ENCODE measurements around the gene CCDC188. TPM values are rescaled to one million over a fixed set of nuclear protein-coding genes. Genes with fewer than 3 reads are reported as not detected.

The CCDC188 gene
- total RNA-seq, 2 experiments from 2014 or later, result not detected

GRCh38 chr22:20142711-20143621, 7.9 kb downstream of the CCDC188 start:
- no peak for TF ChIP-seq CTCF (conservative IDR thresholded peaks at IDR 0.05; ENCODE audit: low read length)
- TF ChIP-seq EZH2phosphoT487 (IDR thresholded peaks at IDR 0.05; ENCODE audit: borderline replicate concordance, low read depth, low read length), result no peak
- Histone ChIP-seq H3K27ac (ENCODE audit: low read depth, low read length, poor library complexity, severe bottlenecking) (no peak overlapping the region), H4K20me1 (ENCODE audit: insufficient read depth, low read length) (no peaks in the 10 kb centered on the region), H3K36me3 (ENCODE audit: insufficient read depth, low read length) (no peaks in the 10 kb centered on the region), H3K9me2 (ENCODE audit: insufficient read depth, low read length) (no peaks in the 10 kb centered on the region), H3K4me2 (ENCODE audit: low read length) (no peak overlapping the region), H2AFZ (ENCODE audit: low read length) (no peak overlapping the region), H3K9me3 (ENCODE audit: low read length) (no peaks in the 10 kb centered on the region), H3K79me2 (ENCODE audit: insufficient read depth, low read depth, low read length) (no peaks in the 10 kb centered on the region), H3K4me3 (ENCODE audit: low read depth, low read length, poor library complexity, severe bottlenecking) (no peak overlapping the region), H3K4me1 (ENCODE audit: insufficient read depth, low read length, poor library complexity, severe bottlenecking) (no peaks in the 10 kb centered on the region)
- CTCF ChIA-PET (ENCODE audit: unreplicated experiment), result no interaction called here
- POLR2A ChIA-PET, result no interaction called here
- no TSS peak for BruUV-seq (replicated peaks)
- intact Hi-C loops (cut with micrococcal nuclease; ENCODE audit: unreplicated experiment), result no loop called here
- no peak for DNase-seq (ENCODE audit: low spot score)

DNA sequence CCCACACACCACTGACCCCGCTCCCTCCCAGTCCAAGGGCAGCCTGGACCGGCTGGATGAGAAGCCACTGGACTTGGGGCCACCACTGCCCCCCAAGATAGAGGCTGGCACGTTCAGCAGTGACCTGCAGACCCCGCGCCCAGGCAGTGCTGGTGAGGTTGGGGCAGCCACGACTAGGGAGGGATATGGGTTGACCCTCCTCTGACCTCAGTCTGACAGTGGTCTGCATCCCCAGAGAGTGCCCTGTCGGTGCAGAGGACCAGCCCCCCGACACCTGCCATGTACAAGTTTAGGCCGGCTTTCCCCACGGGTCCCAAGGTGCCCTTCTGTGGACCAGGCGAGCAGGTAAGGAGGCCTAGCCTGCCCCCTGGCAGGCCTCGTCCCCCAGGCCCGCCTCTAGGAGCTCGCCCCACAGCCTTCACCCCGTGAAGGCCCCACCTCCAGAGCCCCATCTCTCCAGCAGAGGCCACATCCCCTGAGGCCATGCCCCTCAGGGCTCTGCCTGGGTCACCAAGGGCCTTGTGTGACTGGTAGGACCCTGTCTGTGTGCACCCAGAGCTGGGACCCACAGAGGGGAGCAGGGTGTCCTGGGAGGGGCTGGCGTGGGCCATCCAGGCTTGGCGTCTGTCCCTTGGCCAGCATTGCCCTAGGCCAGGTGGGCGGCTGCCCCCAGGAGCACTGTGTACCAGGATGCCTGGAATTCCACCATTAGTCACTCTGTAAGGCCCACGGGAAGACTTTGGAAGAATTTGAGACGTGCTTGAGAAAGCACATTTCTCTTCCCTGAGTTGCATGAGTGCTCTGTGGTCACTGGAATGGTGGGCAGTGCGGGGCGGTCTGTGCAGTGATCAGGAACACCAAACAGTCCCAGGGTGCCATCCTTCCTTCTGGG, 9.4 kb downstream of the CCDC188 start:
- BruUV-seq (replicated peaks), result no TSS peak
- intact Hi-C loops (cut with micrococcal nuclease; ENCODE audit: unreplicated experiment), result no loop called here

More for the DNA sequence above, 9.4 kb downstream of the CCDC188 start:
- TF ChIP-seq CTCF (conservative IDR thresholded peaks at IDR 0.05; ENCODE audit: low read length) (no peak), EZH2phosphoT487 (IDR thresholded peaks at IDR 0.05; ENCODE audit: borderline replicate concordance, low read depth, low read length) (no peak)
- H3K9me3 ChIP-seq (ENCODE audit: low read length), result no peaks in the 10 kb centered on the region
- no peak overlapping the region for H2AFZ ChIP-seq (ENCODE audit: low read length)
- H3K36me3 ChIP-seq (ENCODE audit: insufficient read depth, low read length), result no peaks in the 10 kb centered on the region
- H3K9me2 ChIP-seq (ENCODE audit: insufficient read depth, low read length), result no peaks in the 10 kb centered on the region
- CTCF ChIA-PET (ENCODE audit: unreplicated experiment), result no interaction called here
- DNase-seq (ENCODE audit: low spot score), result no peak
- H4K20me1 ChIP-seq (ENCODE audit: insufficient read depth, low read length), result no peaks in the 10 kb centered on the region
- H3K79me2 ChIP-seq (ENCODE audit: insufficient read depth, low read depth, low read length), result no peaks in the 10 kb centered on the region
- POLR2A ChIA-PET, result no interaction called here
- H3K4me3 ChIP-seq (ENCODE audit: low read depth, low read length, poor library complexity, severe bottlenecking), result no peak overlapping the region
- H3K27ac ChIP-seq (ENCODE audit: low read depth, low read length, poor library complexity, severe bottlenecking), result no peak overlapping the region
- no peak overlapping the region for H3K4me2 ChIP-seq (ENCODE audit: low read length)
- no peaks in the 10 kb centered on the region for H3K4me1 ChIP-seq (ENCODE audit: insufficient read depth, low read length, poor library complexity, severe bottlenecking)

Data from OCI-LY7 (cell line).